ENCODE measurements around the gene MGAT3. TPM values are rescaled to one million over a fixed set of nuclear protein-coding genes. Genes with fewer than 3 reads are reported as not detected.

The MGAT3 gene
- total and polyA plus RNA-seq, 9 of the 15 experiments (the other 6 are each of a cell fraction or from before 2014, with no cell fraction given): 0.10 to 11.5 (median 4.6) TPM

GRCh38 chr22:39410264-39410663 lies 46.5 kb upstream of the MGAT3 start (continued):
- TF ChIP-seq FOXK1 (CRISPR knock-in tag; IDR thresholded peaks at IDR 0.05; ENCODE audit: borderline replicate concordance) (no peak), CBFB (CRISPR knock-in tag; IDR thresholded peaks at IDR 0.05) (no peak), MAFG (tag; conservative IDR thresholded peaks at IDR 0.05) (peak; percentile 28; the same call in 1 of the 2 replicates), ZNF707 (CRISPR knock-in tag; conservative IDR thresholded peaks at IDR 0.05) (no peak), MAFK (IDR thresholded peaks at IDR 0.05; ENCODE audit: low read length) (peak; percentile 25; the same call in 1 of the 2 replicates), ZNF395 (CRISPR knock-in tag; IDR thresholded peaks at IDR 0.05) (no peak), ZNF239 (CRISPR knock-in tag; IDR thresholded peaks at IDR 0.05) (no peak), ATF2 (CRISPR knock-in tag; IDR thresholded peaks at IDR 0.05) (no peak), PRMT5 (CRISPR knock-in tag; IDR thresholded peaks at IDR 0.05) (no peak), RBM15 (IDR thresholded peaks at IDR 0.05; ENCODE audit: insufficient read depth, low read length) (no peak), HDAC3 (IDR thresholded peaks at IDR 0.05; ENCODE audit: borderline replicate concordance, partially characterized antibody) (no peak), BRD4 (IDR thresholded peaks at IDR 0.05) (no peak), ELK3 (CRISPR knock-in tag; IDR thresholded peaks at IDR 0.05) (no peak), TRIM24 (IDR thresholded peaks at IDR 0.05) (no peak), ZBTB40 (IDR thresholded peaks at IDR 0.05) (no peak), ZBTB40 (CRISPR knock-in tag; IDR thresholded peaks at IDR 0.05) (no peak), ZNF316 (IDR thresholded peaks at IDR 0.05) (peak; percentile 71)
